ENCODE data around the gene SHANK2. TPM values are rescaled to one million over a fixed set of nuclear protein-coding genes. Genes with fewer than 3 reads are reported as not detected.

The SHANK2 gene
- total and polyA plus RNA-seq, 2 donors (not counting 3 experiments of a cell fraction or from before 2014, with no cell fraction given): not detected

DNA sequence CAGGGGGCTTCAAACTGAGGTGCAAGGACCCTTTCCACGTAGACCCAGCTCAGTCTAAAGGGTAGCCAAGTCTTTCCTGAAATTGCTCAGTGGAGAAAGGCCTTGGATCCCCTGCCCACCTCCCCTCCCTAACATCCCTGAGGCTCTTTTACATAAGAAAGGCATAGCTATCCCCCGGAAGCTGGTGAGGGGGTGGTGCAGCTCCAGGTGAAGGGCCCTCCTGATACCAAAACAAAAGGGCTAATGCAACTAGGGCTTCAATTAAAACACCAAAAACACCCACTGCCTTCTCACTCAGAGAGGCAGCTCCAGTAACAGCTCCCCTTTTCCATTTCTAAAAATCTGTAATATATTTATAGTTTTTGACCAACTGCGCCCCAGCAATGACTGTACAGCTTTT is 5.8 kb downstream of the SHANK2 start:
- H3K4me1 ChIP-seq (ENCODE audit: control insufficient read depth, extremely low read depth, insufficient read depth, low read length): no peaks in the 10 kb centered on the region
- no peak overlapping the region for H3K4me2 ChIP-seq (ENCODE audit: insufficient read depth, low read length)
- no peaks in the 10 kb centered on the region for H3K79me2 ChIP-seq (ENCODE audit: control insufficient read depth, insufficient read depth, low read length)
- no TSS peak for BruUV-seq (replicated peaks)
- no peaks in the 10 kb centered on the region for H3K36me3 ChIP-seq (ENCODE audit: control insufficient read depth in 2 of 2, extremely low read depth in 1 of 2, insufficient read depth in 2 of 2, low read length in 2 of 2)
- H3K9me3 ChIP-seq (replicated peaks; ENCODE audit: control insufficient read depth, insufficient read depth, low read length): no peaks in the 10 kb centered on the region
- no peak overlapping the region for H3K27ac ChIP-seq (ENCODE audit: insufficient read depth, low read depth, low read length)
- ChIA-PET CTCF (no interaction called here), POLR2A (no interaction called here)
- no peak overlapping the region for H2AFZ ChIP-seq (ENCODE audit: low read depth, low read length)
- no peaks in the 10 kb centered on the region for H4K20me1 ChIP-seq (replicated peaks; ENCODE audit: control insufficient read depth, extremely low read depth, insufficient read depth, low read length)
- dilution Hi-C loops (cut with MboI; ENCODE audit: extremely low pct_ligation_motif_present, low sequenced_read_pairs): no loop called here
- no peaks in the 10 kb centered on the region for H3K9me1 ChIP-seq (replicated peaks; ENCODE audit: control insufficient read depth, extremely low read depth, insufficient read depth, low read length)
- TF ChIP-seq MAX (IDR thresholded peaks at IDR 0.05; ENCODE audit: insufficient read depth, insufficient read length) (no peak), JUN (IDR thresholded peaks at IDR 0.05; ENCODE audit: borderline replicate concordance, insufficient read depth, insufficient read length, low read depth) (no peak), GATA2 (IDR thresholded peaks at IDR 0.05; ENCODE audit: insufficient read depth, insufficient read length, low read depth, low read length) (no peak)
- intact Hi-C loops (cut with micrococcal nuclease): no loop called here
- H3K9ac ChIP-seq (replicated peaks; ENCODE audit: extremely low read depth, insufficient read depth, low read length): no peak overlapping the region
- peaks cover 4 to 15% of the 10 kb centered on the region in 2 experiments for H3K27me3 ChIP-seq (ENCODE audit: control insufficient read depth in 2 of 2, insufficient read depth in 2 of 2, low read length in 2 of 2)
- FAIRE-seq (no peak), DNase-seq (ENCODE audit: low read depth, low spot score) (no peak)
- no peak overlapping the region for H3K4me3 ChIP-seq (replicated peaks in 1 of 3; ENCODE audit: insufficient read depth in 1 of 3, low read depth in 1 of 3, low read length in 3 of 3)

- Histone ChIP-seq H3K4me2 (ENCODE audit: insufficient read depth, low read length) (no peak overlapping the region), H3K27ac (ENCODE audit: insufficient read depth, low read depth, low read length) (no peak overlapping the region), H2AFZ (ENCODE audit: low read depth, low read length) (no peak overlapping the region), H3K4me1 (ENCODE audit: control insufficient read depth, extremely low read depth, insufficient read depth, low read length) (no peaks in the 10 kb centered on the region), H3K27me3 (ENCODE audit: control insufficient read depth in 2 of 2, insufficient read depth in 2 of 2, low read length in 2 of 2) (peaks cover 4 to 7% of the 10 kb centered on the region in 2 experiments), H3K36me3 (ENCODE audit: control insufficient read depth in 2 of 2, extremely low read depth in 1 of 2, insufficient read depth in 2 of 2, low read length in 2 of 2) (no peaks in the 10 kb centered on the region), H3K79me2 (ENCODE audit: control insufficient read depth, insufficient read depth, low read length) (no peaks in the 10 kb centered on the region), H3K4me3 (replicated peaks in 1 of 3; ENCODE audit: insufficient read depth in 1 of 3, low read depth in 1 of 3, low read length in 3 of 3) (no peak overlapping the region), H3K9me1 (replicated peaks; ENCODE audit: control insufficient read depth, extremely low read depth, insufficient read depth, low read length) (no peaks in the 10 kb centered on the region), H4K20me1 (replicated peaks; ENCODE audit: control insufficient read depth, extremely low read depth, insufficient read depth, low read length) (no peaks in the 10 kb centered on the region), H3K9me3 (replicated peaks; ENCODE audit: control insufficient read depth, insufficient read depth, low read length) (no peaks in the 10 kb centered on the region), H3K9ac (replicated peaks; ENCODE audit: extremely low read depth, insufficient read depth, low read length) (no peak overlapping the region)
- TF ChIP-seq, protein P1, sequence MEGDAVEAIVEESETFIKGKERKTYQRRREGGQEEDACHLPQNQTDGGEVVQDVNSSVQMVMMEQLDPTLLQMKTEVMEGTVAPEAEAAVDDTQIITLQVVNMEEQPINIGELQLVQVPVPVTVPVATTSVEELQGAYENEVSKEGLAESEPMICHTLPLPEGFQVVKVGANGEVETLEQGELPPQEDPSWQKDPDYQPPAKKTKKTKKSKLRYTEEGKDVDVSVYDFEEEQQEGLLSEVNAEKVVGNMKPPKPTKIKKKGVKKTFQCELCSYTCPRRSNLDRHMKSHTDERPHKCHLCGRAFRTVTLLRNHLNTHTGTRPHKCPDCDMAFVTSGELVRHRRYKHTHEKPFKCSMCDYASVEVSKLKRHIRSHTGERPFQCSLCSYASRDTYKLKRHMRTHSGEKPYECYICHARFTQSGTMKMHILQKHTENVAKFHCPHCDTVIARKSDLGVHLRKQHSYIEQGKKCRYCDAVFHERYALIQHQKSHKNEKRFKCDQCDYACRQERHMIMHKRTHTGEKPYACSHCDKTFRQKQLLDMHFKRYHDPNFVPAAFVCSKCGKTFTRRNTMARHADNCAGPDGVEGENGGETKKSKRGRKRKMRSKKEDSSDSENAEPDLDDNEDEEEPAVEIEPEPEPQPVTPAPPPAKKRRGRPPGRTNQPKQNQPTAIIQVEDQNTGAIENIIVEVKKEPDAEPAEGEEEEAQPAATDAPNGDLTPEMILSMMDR (IDR thresholded peaks at IDR 0.05; ENCODE audit: extremely low read depth in 1 of 2, insufficient read depth in 1 of 2, low read depth in 1 of 2, low read length in 2 of 2): no peak
- TF ChIP-seq POLR2AphosphoS5 (IDR thresholded peaks at IDR 0.05; ENCODE audit: insufficient read depth, low read depth, low read length): no peak
- TF ChIP-seq POLR2A (IDR thresholded peaks at IDR 0.05; ENCODE audit: low read depth, low read length): no peak
- TF ChIP-seq JUN (IDR thresholded peaks at IDR 0.05; ENCODE audit: borderline replicate concordance, insufficient read depth, insufficient read length, low read depth): no peak
- no peak for TF ChIP-seq MAX (IDR thresholded peaks at IDR 0.05; ENCODE audit: insufficient read depth, insufficient read length)
- no peak for TF ChIP-seq GATA2 (IDR thresholded peaks at IDR 0.05; ENCODE audit: insufficient read depth, insufficient read length, low read depth, low read length)
- TF ChIP-seq EZH2 (IDR thresholded peaks at IDR 0.05; ENCODE audit: borderline replicate concordance, low read depth, low read length, severe bottlenecking): no peak
- POLR2A ChIA-PET: no interaction called here
- intact Hi-C loops (cut with micrococcal nuclease) (no loop called here), dilution Hi-C loops (cut with MboI; ENCODE audit: extremely low pct_ligation_motif_present, low sequenced_read_pairs) (no loop called here)
- no peak for DNase-seq (ENCODE audit: low read depth, low spot score)
- no TSS peak for BruUV-seq (replicated peaks)
- no peak for FAIRE-seq
- CTCF ChIA-PET: no interaction called here
Measured at GRCh38 chr11:71245601-71246391, 6.6 kb downstream of the SHANK2 start.

Data from endothelial cell of umbilical vein (primary cell).